SKM-1 treated with dmso at 0.1 percent for 144 hours (cell line): ENCODE results near the gene USP53.
A peak's percentile ranks its signal among the peaks of the same experiment; 100 is the strongest.
"Not testable (repeated sequence)": the region's sequence is repeated elsewhere in the genome, so short reads cannot be mapped to it uniquely, and the experiment has no call there.

Experiments
- DNase-seq: peaks from one replicate; lab custom pipeline; 2025; ENCODE audit not compliant: unreplicated experiment; lab: John Stamatoyannopoulos, UW

Gene USP53

GRCh38 chr4:119227690-119228089, 15.2 kb downstream of the USP53 start:
- DNase-seq, result no peak

DNA sequence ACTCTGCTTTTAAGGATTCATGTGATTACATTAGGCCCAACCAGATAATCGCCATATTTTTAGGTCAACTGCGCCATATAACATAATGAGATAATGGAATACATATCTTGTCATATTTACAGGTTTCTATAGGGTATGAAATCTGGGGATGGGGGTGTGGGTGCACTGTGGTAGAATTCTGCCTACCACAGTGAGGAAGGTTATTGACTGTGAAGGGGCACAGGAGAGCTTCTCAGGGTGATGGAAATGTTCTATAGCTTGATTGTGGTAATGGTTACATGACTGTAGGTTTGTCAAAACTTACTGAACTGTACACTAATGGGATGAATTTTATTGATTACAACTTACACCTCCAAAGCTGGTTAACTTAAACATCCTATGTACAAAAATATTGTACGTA, 15.9 kb downstream of the USP53 start:
- no peak for DNase-seq

DNA sequence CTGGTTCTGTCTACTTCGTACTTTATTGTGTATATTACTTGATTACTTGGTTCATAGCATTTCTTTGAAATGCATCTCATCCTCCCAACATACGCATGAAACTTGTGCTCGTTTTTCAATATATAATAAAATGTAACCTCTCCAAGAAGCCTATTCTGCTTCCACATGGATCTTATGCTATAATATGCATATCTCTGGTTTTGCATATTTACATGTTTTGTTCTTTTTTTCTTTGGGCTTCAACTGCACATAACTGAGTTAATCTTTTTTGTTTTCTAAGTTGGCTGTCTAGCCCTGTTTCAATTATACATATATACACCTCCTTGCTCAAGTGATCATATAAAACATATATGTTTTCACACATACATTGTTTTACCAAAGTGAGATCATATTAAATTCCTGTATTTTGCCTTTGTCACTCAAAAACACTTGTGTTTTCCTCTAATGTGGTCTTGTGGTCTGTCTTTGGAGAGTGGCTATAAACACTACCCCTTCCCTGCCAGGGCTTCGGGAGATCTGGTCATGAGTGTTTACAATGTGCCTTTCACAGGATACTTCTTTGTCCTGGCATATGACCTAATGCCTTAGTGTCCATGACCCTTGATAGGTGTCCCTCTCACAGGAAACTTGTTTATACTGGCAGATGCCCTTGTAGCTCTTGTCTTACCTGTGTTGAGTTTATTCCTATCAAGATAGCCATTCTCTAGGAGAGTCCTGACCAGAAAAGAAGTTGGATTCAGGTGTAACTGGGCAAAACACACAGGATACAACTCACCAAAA, 17.6 kb downstream of the USP53 start:
- no peak for DNase-seq

DNA sequence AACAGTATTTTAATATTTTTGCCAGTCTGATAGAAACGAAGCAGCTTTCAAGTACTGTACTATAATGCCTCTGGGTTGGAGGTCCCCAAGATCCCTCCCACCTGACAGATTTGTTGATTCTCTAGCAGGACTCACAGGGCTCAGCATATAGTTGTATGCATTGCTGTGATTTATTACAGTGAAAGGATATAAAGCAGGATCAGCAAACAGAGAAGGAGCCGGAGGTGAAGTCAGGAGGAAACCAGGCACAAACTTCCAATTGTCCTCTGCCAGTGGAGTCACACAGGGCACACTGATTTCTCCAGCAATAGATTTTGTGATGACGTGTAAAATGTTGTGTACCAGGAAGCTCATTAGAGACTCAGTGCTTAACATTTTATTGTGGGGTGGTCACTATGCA, 19.0 kb downstream of the USP53 start:
- DNase-seq, result no peak

DNA sequence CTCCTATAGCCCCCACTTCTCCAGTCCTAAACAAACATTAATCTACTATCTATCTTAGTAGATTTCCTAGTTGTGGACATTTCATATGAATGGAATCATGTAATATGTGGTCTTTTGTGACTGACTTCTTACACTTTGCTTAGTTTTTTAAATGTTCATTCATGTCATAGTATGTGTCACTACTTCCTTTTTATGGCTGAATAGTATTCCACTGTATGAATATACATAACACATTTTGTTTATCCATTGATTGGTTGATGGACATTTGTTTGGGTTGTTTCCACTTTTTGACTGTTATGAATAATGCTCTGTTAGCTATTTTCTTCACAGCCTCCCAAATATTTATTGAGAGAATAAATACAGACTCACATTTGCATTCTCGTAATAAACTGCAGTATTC, 19.8 kb downstream of the USP53 start:
- DNase-seq, result no peak

DNA sequence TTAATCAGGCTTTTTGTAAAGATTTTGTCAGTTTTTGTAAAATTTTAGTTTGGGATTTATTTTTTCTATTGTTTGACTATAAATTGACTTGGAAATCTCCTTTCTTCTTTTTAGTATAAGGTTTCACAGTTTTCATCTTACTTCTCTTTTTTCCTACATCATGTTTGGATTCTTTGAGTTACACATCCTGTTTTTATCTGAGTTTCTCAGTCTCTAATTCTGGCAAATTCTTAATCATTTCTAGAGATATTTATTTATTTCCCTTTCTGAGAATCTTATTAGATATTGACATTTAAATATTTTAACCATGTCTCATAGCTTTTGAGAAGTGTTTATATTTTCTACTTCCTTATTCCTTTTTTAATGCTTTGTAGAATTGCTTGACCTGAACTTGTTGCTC, 20.7 kb downstream of the USP53 start:
- no peak for DNase-seq

GRCh38 chr4:119233750-119234149, 21.2 kb downstream of the USP53 start:
- DNase-seq, result no peak

DNA sequence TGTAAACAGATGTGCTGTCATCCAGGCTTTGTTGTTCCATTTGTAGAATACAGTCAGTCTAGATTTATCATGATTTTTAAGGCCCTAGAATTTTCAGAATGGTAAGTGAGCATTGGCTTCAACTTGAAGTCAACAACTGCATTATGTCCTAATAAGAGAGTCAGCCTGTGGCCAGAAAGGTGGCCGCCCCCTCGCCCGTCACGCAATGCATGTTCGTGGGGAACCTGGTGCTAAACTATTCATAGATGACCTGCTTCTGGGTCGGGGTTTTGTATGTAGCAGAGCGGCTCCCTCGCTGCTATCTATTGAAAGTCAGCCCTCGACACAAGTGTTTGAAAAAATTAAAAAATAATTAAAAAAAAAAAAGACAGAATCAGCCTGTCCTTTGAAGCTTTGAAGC, 24.7 kb downstream of the USP53 start:
- DNase-seq, result no peak

GRCh38 chr4:119237642-119238041, 25.1 kb downstream of the USP53 start:
- no peak for DNase-seq

- DNase-seq, result no peak
These were observed 25.7 kb downstream of the USP53 start for GRCh38 chr4:119238068-119238722.

- DNase-seq, result no peak
These were observed 27.6 kb downstream of the USP53 start for GRCh38 chr4:119240128-119240527.

- DNase-seq, result no peak
These were observed 28.1 kb downstream of the USP53 start for GRCh38 chr4:119240568-119240967.

- no peak for DNase-seq
These were observed 29.9 kb downstream of the USP53 start for GRCh38 chr4:119242417-119242816.

DNA sequence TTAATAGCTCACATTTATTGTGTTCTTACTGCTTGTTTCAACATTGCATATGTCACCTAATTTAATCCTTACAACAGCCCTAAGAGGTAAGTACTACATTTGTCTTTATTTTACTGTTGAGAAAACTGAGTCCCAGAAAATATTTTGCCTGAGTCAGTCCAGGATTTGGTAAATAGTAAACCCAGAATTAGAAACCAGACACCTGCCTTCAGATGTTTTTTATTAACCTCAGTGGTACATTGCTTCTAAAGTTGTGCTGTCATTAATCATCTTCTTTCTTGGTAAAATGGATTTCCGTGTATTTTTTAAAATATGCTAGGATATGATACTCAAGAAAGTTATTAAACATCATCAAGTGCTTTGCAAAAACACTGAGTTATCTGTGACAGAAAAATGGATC, 31.4 kb downstream of the USP53 start:
- DNase-seq, result no peak

DNA sequence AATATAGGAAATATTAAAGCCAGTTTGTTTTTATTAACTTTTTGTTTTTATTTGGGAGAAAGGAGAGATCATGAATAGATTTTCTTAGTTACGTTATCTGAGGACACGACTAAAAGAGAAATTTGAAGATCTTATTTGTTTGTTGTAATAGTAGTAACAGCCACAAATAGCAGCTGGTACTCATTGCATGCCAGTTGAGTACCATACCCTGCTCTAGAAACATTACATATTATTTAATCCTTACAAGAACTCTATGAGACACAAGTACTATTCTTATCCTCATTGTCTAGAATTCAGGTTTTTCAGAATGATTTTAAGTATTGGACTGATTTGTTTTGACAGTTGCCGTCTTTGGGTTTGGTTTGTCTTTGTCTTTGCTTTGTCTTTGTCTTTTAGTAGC, 31.8 kb downstream of the USP53 start:
- no peak for DNase-seq

- peak; percentile 53 for DNase-seq
These were observed 32.3 kb downstream of the USP53 start for GRCh38 chr4:119244832-119245231.

- no peak for DNase-seq
These were observed 33.7 kb downstream of the USP53 start for GRCh38 chr4:119246177-119246733.

DNA sequence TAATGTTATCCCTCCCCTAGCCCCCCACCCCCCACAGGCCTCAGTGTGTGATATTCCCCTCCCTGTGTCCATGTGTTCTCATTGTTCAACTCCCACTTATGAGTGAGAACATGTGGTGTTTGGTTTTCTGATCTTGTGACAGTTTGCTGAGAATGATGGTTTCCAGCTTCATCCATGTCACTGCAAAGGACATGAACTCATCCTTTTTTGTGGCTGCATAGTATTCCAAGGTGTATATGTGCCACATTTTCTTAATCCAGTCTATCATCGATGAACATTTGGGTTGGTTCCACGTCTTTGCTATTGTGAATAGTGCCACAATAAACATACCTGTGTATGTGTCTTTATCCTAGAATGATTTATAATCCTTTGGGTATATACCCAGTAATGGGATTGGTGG, 38.5 kb downstream of the USP53 start:
- not testable (repeated sequence) for DNase-seq

DNA sequence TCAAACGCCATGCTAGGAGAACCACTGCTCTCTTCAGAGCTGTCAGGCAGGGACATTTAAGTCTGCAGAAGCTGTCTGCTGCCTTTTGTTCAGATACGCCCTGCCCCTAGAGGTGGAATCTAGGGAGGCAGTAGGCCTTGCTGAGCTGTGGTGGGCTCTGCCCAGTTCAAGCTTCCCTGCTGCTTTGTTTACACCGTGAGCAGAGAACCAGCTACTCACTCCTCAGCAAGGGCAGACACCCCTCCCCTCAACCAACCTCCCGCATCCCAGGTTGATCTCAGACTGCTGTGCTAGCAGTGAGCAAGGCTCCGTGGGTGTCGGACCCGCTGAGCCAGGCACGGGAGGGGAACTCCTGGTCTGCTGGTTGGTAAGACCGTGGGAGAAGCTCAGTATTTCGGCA, 42.7 kb downstream of the USP53 start:
- DNase-seq, result not testable (repeated sequence)

GRCh38 chr4:119260528-119260927, 48.0 kb downstream of the USP53 start:
- no peak for DNase-seq

- no peak for DNase-seq
These were observed 49.5 kb downstream of the USP53 start for GRCh38 chr4:119261986-119262385.

DNA sequence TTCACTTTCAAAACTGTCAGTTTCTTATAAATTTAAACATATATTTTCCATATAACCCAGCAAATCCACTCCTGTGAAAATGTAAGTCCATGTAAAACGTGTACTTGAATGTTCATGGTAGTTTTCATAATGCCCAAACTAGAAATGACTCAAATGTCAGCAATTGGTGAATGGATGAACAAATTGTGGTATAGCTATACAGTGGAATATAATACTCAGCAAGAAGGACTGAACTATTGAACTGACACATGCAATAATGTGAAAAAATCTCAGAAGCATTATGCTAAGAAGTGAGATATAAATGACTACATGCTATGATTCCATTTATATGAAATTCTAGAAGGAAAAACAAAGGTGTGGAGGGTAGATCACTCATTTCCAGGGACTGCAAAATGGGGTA, 52.2 kb downstream of the USP53 start:
- no peak for DNase-seq
